Psoas muscle (tissue), 8 donors: ENCODE results near the gene INSIG2. TPM values are rescaled to one million over a fixed set of nuclear protein-coding genes. Genes with fewer than 3 reads are reported as not detected.

ENCODE experiments used
- ATAC-seq, 4 donors: fragments of 200-7000 bp; cut with Tn5 transposase; one replicate each; pipeline ENCODE4 v1.9.1; 2020; ENCODE audit warnings: moderate library complexity in 3 of 4, mild to moderate bottlenecking in 2 of 4
- DNase-seq, 2 donors: peaks; one replicate each; pipeline ENCODE4 v3.0.0-alpha.2; 2020
- H3K27ac ChIP-seq: fragments of 200-600 bp; one replicate; pipeline ENCODE4 v1.8.0; 2022
- H3K27me3 ChIP-seq, 3 donors: fragments of 200-600 bp in 1 of 3; one replicate each; pipeline versions ENCODE4 v1.6.1 to v1.8.0; 2013 to 2022; ENCODE audit warnings: low read length in 2 of 3, mild to moderate bottlenecking in 2 of 3, moderate library complexity in 1 of 3; ENCODE audit not compliant: insufficient read depth in 3 of 3
- H3K36me3 ChIP-seq, 2 donors: fragments of 200-600 bp in 1 of 2; one replicate each; pipeline versions ENCODE4 v1.6.1 to v1.8.0; 2013 to 2022; ENCODE audit warnings: low read depth in 1 of 2, mild to moderate bottlenecking in 1 of 2, moderate library complexity in 1 of 2; ENCODE audit not compliant: insufficient read depth in 1 of 2
- H3K4me1 ChIP-seq: fragments of 200-600 bp; one replicate; pipeline ENCODE4 v1.8.0; 2022
- H3K4me3 ChIP-seq: fragments of 200-600 bp; one replicate; pipeline ENCODE4 v1.8.0; 2022; ENCODE audit warnings: mild to moderate bottlenecking
- H3K9me3 ChIP-seq: fragments of 200-600 bp; one replicate; pipeline ENCODE4 v1.8.0; 2022
- WGBS, 3 donors: extraction: QIAGEN DNeasy Blood & Tissue Kit; methylation state at CpG; one replicate each; pipeline versions ENCODE4 v1.1.6 to v1.1.7; 2013; 5-methylcytosine and 5-hydroxymethylcytosine counted together
- intact Hi-C, 2 donors: fragments of 100-400 bp; cut with DNase I; formaldehyde crosslinking; loops; one replicate each; pipeline versions ENCODE4 v1.11.0 to v1.14.2; 2022
- polyA plus RNA-seq, 3 donors: library from polyadenylated mRNA; stranded (reverse); fragments of 200-250 nt; gene quantifications; one replicate each; pipeline ENCODE4 v1.2.3, GENCODE V29; 2013
- total RNA-seq, 4 donors: library from RNA; stranded (reverse); fragmentation: NEBNext Ultra II Directional in 2 of 4; extraction: Animal tissue kit (Norgen Biotek cat#: 25700) in 2 of 4; gene quantifications; one replicate each; pipeline versions ENCODE4 v1.2.1 to v1.2.4, GENCODE V29; 2021 to 2023
- TF ChIP-seq, protein P1 (sequence below): fragments of 200-600 bp; IDR thresholded peaks from one replicate; pipeline ENCODE4 v1.8.0; 2022; ENCODE audit warnings: antibody characterized with exemption
- donor health status: healthy with polysubstance abuse.
- donor health status: DM: no; HTN: no; CAD: no; lungs with moderate emphysema.
- donor health status: Bipolar disorder and iron deficiency.
- donor health status: healthy.
- donor health status: DM: yes; HTN: yes; CAD: no.
- donor health status: DM: no; HTN: no; CAD: no.
- donor health status: DM: no; HTN: no; CAD: no.
- donor health status: DM: yes; HTN: yes; CAD: no.

The INSIG2 gene
- total and polyA plus RNA-seq, 7 donors = 4.8 to 16.9 (median 7.6) TPM

DNA sequence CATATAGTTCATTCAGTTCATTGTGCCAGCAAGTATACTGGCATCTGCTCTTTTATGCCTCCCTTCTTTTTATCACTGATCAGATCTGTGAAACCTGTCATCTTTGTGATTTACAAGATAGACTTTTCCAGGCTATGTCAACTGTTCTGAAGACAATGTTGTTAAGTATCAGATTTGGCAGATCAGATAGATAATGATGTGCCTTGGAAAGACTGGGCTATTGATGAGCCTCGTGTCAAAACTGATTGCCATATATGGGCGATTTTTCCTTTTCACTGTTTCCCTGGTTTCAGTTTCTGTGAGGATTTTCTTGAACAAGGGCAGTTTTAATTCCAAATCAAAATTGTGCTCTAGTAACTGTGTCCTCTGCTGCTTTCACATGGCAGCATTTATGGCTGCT lies 26.6 kb downstream of the INSIG2 start:
- no peak for ATAC-seq
- no peaks in the 10 kb centered on the region for H3K4me1 ChIP-seq
- WGBS, 3 donors = 75 to 83% (median 81%) methylated on average over 2 of the region's 2 CpGs
- TF ChIP-seq, protein P1, sequence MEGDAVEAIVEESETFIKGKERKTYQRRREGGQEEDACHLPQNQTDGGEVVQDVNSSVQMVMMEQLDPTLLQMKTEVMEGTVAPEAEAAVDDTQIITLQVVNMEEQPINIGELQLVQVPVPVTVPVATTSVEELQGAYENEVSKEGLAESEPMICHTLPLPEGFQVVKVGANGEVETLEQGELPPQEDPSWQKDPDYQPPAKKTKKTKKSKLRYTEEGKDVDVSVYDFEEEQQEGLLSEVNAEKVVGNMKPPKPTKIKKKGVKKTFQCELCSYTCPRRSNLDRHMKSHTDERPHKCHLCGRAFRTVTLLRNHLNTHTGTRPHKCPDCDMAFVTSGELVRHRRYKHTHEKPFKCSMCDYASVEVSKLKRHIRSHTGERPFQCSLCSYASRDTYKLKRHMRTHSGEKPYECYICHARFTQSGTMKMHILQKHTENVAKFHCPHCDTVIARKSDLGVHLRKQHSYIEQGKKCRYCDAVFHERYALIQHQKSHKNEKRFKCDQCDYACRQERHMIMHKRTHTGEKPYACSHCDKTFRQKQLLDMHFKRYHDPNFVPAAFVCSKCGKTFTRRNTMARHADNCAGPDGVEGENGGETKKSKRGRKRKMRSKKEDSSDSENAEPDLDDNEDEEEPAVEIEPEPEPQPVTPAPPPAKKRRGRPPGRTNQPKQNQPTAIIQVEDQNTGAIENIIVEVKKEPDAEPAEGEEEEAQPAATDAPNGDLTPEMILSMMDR = no peak
- H3K4me3 ChIP-seq = no peak overlapping the region
- H3K27me3 ChIP-seq = no peaks in the 10 kb centered on the region
- no peaks in the 10 kb centered on the region for H3K36me3 ChIP-seq
- intact Hi-C loops = no loop called here
- no peak overlapping the region for H3K27ac ChIP-seq
- H3K9me3 ChIP-seq = no peaks in the 10 kb centered on the region
- DNase-seq = no peak

DNA sequence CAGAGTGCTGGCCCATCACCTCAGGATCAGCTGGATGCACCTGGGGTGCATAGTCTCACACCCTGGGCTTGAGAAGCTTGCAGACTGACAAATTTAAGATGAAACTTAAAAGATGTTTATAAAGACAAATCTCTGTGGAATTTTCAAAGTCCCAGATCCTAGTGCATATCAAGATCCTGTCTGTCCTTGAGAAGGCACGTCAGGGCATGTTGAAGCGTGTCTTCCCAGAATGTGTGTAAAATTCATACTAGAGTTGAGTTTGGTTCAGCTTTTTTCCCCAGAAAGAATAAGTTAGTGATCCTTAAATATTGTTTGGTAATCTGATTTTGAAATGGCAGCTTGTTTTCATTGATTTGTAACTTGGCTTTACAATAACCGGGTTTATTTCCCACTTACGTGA lies 27.5 kb downstream of the INSIG2 start:
- intact Hi-C loops = no loop called here
- DNase-seq (no peak), ATAC-seq (no peak)
- H3K9me3 ChIP-seq = no peaks in the 10 kb centered on the region
- TF ChIP-seq, protein P1 = no peak
- 91 to 95% (median 93%) methylated on average over 4 of the region's 4 CpGs for WGBS, 3 donors
- H3K4me3 ChIP-seq = no peak overlapping the region
- no peaks in the 10 kb centered on the region for H3K4me1 ChIP-seq
- H3K36me3 ChIP-seq = no peaks in the 10 kb centered on the region
- H3K27ac ChIP-seq = no peak overlapping the region
- no peaks in the 10 kb centered on the region for H3K27me3 ChIP-seq

DNA sequence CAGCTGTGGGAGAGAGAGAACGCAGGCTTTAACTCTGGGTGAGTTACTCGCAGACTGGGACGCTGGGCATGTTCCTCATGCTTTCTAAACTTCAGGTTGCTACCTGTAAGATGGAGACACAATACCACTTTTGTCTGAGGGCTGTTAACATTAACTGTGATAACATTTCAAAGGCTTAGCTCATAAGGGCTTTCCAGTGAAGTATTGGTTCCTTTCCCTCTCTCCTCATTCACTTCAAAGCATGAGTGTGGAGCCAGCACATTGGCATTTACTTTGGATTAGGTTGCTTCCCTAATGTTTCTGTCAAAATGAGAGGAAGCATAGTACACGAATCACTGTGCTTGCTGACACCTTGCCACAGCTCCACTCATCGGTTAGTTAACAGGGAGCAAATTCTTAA lies 30.2 kb downstream of the INSIG2 start:
- intact Hi-C loops = no loop called here
- TF ChIP-seq, protein P1 = no peak
- Histone ChIP-seq H3K36me3 (no peaks in the 10 kb centered on the region), H3K27me3 (no peaks in the 10 kb centered on the region), H3K4me3 (no peak overlapping the region), H3K27ac (no peak overlapping the region), H3K4me1 (no peaks in the 10 kb centered on the region), H3K9me3 (no peaks in the 10 kb centered on the region)
- ATAC-seq (no peak), DNase-seq (no peak)
- 66 to 77% (median 74%) methylated on average over 5 of the region's 5 CpGs for WGBS, 3 donors

DNA sequence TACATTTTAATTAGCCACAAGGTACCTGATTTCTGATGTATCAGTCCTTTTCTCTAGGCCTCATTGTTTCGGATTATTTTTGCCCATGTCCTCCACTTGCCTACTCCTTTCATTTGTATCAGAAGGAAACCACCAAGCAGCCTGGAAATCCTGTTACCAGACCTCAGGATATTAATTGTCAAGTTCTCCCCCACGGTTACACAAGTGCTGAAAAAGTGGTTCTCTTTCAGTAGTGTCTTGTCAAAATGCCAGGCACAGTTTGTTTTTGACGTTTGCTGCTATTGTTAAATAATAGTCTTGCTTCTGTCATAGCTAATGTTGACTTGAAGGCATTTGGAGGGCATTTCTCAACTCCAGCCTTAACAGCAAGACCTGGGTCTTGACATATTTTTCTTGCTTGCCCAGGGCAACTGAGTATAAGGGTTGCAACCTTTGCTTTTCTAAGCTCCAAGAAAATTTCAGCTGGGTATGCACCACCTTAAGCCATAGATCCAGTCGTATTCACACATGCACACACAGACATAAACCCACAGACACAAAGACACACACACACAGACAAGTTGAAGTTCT lies 31.0 kb downstream of the INSIG2 start:
- 48 to 62% (median 56%) methylated on average over 4 of the region's 4 CpGs for WGBS, 3 donors
- no peak for ATAC-seq
- no peak overlapping the region for H3K4me3 ChIP-seq
- H3K36me3 ChIP-seq = no peaks in the 10 kb centered on the region
- H3K4me1 ChIP-seq = no peaks in the 10 kb centered on the region
- DNase-seq = no peak
- H3K27me3 ChIP-seq = no peaks in the 10 kb centered on the region
- no peak overlapping the region for H3K27ac ChIP-seq
- intact Hi-C loops = no loop called here
- no peaks in the 10 kb centered on the region for H3K9me3 ChIP-seq
- TF ChIP-seq, protein P1 = no peak

DNA sequence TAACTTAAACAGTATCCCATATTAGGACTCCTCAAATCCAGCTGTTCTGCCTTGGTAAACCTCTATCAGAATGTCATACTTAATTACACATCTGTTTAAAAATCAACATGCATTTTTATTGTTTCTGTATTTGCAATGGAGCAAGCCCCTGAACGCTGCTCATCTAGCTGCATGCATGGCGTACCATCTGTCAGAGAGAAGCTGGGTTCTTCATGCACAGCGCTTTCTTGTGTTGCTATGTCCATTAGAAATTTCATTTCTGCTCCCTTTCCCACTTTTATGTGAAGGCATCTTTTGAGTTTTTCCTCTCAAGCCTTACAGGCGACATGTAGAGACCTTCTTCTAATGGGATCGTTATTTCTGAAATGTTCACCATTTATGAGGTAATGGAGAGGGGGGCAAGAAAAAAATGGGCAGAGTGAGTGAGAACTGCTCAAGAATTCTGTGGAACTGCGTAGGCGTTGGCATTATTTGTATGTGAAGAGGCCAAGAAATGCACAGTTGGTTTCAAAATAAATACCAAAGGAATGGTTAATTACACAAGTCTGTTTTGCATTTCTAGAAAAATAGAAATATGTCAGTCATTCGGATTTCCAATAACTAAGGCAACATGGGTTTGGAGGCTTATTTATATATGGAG lies 31.6 kb downstream of the INSIG2 start:
- H3K4me3 ChIP-seq = no peak overlapping the region
- no peak for ATAC-seq
- H3K27me3 ChIP-seq = no peaks in the 10 kb centered on the region
- TF ChIP-seq, protein P1 = no peak
- intact Hi-C loops = no loop called here
- no peak overlapping the region for H3K27ac ChIP-seq
- no peak for DNase-seq
- no peaks in the 10 kb centered on the region for H3K4me1 ChIP-seq
- no peaks in the 10 kb centered on the region for H3K9me3 ChIP-seq
- WGBS, 3 donors = 73 to 82% (median 77%) methylated on average over 8 of the region's 8 CpGs
- no peaks in the 10 kb centered on the region for H3K36me3 ChIP-seq
